Thoracic aorta (tissue), 2 donors: ENCODE measurements around the gene QDPR. TPM values are rescaled to one million over a fixed set of nuclear protein-coding genes. Genes with fewer than 3 reads are reported as not detected.

Experiments
- ATAC-seq: fragments of 150-250 bp; one replicate; pipeline ENCODE4 v1.8.0; 2017; ENCODE audit warnings: low read depth; ENCODE audit not compliant: insufficient number of reproducible peaks, low FRiP score
- DNase-seq: peaks from one replicate; pipeline ENCODE4 v3.0.0-alpha.2; 2020; ENCODE audit warnings: low spot score
- H3K27ac ChIP-seq, 2 donors: fragments of 200-600 bp; sonication (generic); 1 replicate in 1 of 2; 2 replicates in 1 of 2; pipeline ENCODE4 v1.5.1; 2016; ENCODE audit warnings: mild to moderate bottlenecking in 2 of 2, moderate library complexity in 2 of 2
- H3K27me3 ChIP-seq: fragments of 200-600 bp; sonication (generic); replicated peaks from 2 replicates; pipeline ENCODE4 v1.6.0; 2016; ENCODE audit warnings: mild to moderate bottlenecking; ENCODE audit not compliant: insufficient read depth
- H3K36me3 ChIP-seq: fragments of 200-600 bp; sonication (generic); one replicate; pipeline ENCODE4 v1.5.1; 2016
- H3K4me1 ChIP-seq, 2 donors: fragments of 200-600 bp; sonication (generic); 1 replicate in 1 of 2; 2 replicates in 1 of 2; pipeline versions ENCODE4 v1.5.1 to v1.6.0; 2016; ENCODE audit warnings: low read depth in 2 of 2, mild to moderate bottlenecking in 1 of 2; ENCODE audit not compliant: control insufficient read depth in 1 of 2
- H3K4me3 ChIP-seq: fragments of 200-600 bp; sonication (generic); 2 replicates; pipeline ENCODE4 v1.5.1; 2016; ENCODE audit warnings: mild to moderate bottlenecking
- H3K9me3 ChIP-seq: fragments of 200-600 bp; sonication (generic); 2 replicates; pipeline ENCODE4 v1.5.1; 2016
- CTCF ChIP-seq: fragments of 200-600 bp; sonication (generic); IDR thresholded peaks from one replicate; pipeline ENCODE4 v1.5.1; 2019; ENCODE audit warnings: antibody characterized with exemption
- total RNA-seq, 2 donors: library from RNA; depleted of rRNA; stranded (reverse); fragments of >200 nt; gene quantifications; one replicate each; pipeline versions ENCODE4 v1.1.0 to v1.2.3, GENCODE V29; 2016

The QDPR gene
- total RNA-seq, 2 donors from 2014 or later, result 9.0 to 10.7 TPM

DNA sequence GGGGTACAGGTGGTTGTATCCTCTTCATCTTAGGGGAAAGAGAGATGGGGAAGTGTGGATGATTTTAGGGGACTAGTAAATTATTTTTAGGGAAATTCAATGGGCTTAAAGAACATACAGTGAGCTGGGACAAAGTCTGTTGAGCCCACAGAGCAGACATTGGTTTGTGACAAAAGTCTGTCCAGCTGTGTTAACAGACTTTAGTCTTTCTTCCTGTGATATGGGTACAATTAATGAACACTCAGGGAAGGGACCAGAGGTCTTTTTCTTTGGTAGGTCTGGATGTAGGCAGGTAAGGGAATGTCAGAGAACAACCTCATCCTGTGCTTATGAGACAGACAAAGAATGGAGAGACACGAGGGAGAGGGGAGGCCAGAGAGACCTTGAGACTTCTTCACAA, 5.1 kb upstream of the QDPR start:
- DNase-seq (no peak), ATAC-seq (no peak)
- Histone ChIP-seq H3K4me3 (no peak overlapping the region), H3K9me3 (no peaks in the 10 kb centered on the region), H3K4me1 (peaks cover 3 to 10% of the 10 kb centered on the region in 2 donors), H3K36me3 (no peaks in the 10 kb centered on the region), H3K27ac (no peak overlapping the region), H3K27me3 (no peaks in the 10 kb centered on the region)
- no peak for TF ChIP-seq CTCF

DNA sequence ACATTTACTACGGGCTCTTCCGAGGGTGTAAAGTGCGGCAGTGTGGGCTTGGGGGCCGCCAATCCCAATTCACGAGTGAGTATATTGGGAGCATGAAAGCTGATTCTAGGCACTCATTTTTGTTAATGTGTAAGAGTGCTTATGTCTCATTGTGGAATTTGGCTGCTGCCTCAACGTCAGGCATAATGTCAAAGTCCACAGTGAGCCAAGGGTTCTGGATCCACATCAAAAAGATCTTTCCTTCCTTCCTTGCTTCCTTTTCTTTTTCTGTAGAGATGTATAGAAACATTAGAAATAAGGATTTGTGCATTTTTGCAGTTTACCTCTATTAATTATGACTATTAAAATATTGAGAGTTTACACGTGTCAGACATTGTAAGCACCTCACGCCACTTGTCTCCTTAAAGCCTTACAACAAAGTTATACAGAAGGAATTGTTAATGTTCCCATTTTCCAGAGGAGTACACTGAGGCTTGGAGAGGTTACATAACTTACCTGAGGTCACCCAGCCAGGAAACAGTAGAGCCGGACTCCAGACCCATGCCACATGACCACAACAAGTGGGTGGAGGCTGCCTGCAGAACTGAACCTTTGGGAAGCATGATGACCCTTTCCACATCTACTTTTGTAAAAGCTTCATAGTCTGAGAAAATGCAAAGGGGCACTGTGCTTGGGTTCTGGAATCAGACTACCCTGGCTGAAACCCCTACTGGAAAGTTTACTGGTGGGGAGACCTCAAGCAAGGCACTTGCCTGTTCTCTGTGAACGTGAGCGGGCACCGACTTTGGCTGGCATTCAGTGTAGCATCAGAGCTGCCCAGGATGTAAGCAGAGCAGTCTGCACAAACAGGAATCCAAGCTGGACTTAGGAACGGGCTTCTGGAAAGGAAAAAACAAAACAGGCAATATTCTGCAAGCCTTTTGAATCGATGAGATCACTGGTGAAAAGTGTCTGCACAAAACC, 3.8 kb upstream of the QDPR start:
- no peak for TF ChIP-seq CTCF
- H3K9me3 ChIP-seq, result no peaks in the 10 kb centered on the region
- no peak for DNase-seq

GRCh38 chr4:17514865-17515264, 3.0 kb upstream of the QDPR start, which contains the start of gene CLRN2:
CLRN2 (plus strand) TSS chr4:17515165; CDS start chr4:17515267, 102 bp downstream.
- Histone ChIP-seq H3K4me3 (no peak within 1 kb of the TSS), H3K9me3 (no peaks in the 10 kb centered on the region), H3K27ac (no peak within 1 kb of the TSS), H3K27me3 (no peaks in the 10 kb centered on the region), H3K4me1 (peaks cover 15 to 25% of the 10 kb centered on the region in 2 donors), H3K36me3 (no peaks in the 10 kb centered on the region)
- TF ChIP-seq CTCF, result no peak
- no peak for DNase-seq
- ATAC-seq, result no peak

More for the DNA sequence above, 3.8 kb upstream of the QDPR start:
- ATAC-seq, result no peak
- no peak overlapping the region for H3K27ac ChIP-seq
- no peaks in the 10 kb centered on the region for H3K36me3 ChIP-seq
- no peak overlapping the region for H3K4me3 ChIP-seq
- peaks cover 7 to 16% of the 10 kb centered on the region in 2 donors for H3K4me1 ChIP-seq
- H3K27me3 ChIP-seq, result no peaks in the 10 kb centered on the region

- no peaks in the 10 kb centered on the region for H3K9me3 ChIP-seq
- H3K27me3 ChIP-seq, result no peaks in the 10 kb centered on the region
- peak overlapping the region; percentile 19 to 30 for H3K27ac ChIP-seq
- TF ChIP-seq CTCF, result no peak
- H3K4me1 ChIP-seq, result peaks cover 15 to 26% of the 10 kb centered on the region in 2 donors
- ATAC-seq, result no peak
- no peak for DNase-seq
- H3K4me3 ChIP-seq, result no peak overlapping the region
- H3K36me3 ChIP-seq, result peaks cover 2% of the 10 kb centered on the region
Observed at GRCh38 chr4:17512973-17513665, 1.2 kb upstream of the QDPR start.

GRCh38 chr4:17511509-17511949, 361 bp downstream of the QDPR start:
- ATAC-seq (peak; percentile 57), DNase-seq (peak; percentile 2)
- Histone ChIP-seq H3K36me3 (peaks cover 2% of the 10 kb centered on the region), H3K4me1 (peaks cover 15 to 26% of the 10 kb centered on the region in 2 donors), H3K27me3 (no peaks in the 10 kb centered on the region), H3K9me3 (no peaks in the 10 kb centered on the region), H3K4me3 (peak overlapping the region; percentile 80), H3K27ac (peak overlapping the region; percentile 1 to 63)
- TF ChIP-seq CTCF, result no peak
